ENCODE results near the gene CTDSP2.

GRCh38 chr12:57823908-57824640 is 22.5 kb downstream of the CTDSP2 start:
- TF ChIP-seq CTCF (IDR thresholded peaks at IDR 0.05), result no peak
- no peak for TF ChIP-seq POLR2AphosphoS5 (IDR thresholded peaks at IDR 0.05)

Measured in gastroesophageal sphincter (tissue), 3 donors.